ENCODE results near the gene KCNA1.

Gene KCNA1

DNA sequence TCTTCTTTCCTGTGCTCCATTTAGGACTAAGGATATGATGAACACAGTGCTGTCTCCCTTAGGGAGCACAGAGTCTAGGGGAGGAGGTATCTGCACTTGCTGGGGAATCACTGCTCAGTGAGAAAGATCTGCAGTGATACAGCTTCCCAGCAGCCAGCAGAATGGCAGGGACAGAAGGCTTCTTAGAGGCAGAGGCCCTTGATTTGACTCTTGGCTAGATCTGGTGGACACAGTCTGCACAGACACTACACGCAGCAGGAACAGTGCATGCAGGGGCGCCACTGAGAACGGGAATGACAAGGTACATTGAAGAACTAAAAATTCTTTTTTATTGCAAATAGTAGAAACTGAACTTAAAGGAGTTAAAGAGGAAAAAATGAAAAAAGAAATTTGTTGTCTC is 51.6 kb downstream of the KCNA1 start:
- DNase-seq, result no peak

DNA sequence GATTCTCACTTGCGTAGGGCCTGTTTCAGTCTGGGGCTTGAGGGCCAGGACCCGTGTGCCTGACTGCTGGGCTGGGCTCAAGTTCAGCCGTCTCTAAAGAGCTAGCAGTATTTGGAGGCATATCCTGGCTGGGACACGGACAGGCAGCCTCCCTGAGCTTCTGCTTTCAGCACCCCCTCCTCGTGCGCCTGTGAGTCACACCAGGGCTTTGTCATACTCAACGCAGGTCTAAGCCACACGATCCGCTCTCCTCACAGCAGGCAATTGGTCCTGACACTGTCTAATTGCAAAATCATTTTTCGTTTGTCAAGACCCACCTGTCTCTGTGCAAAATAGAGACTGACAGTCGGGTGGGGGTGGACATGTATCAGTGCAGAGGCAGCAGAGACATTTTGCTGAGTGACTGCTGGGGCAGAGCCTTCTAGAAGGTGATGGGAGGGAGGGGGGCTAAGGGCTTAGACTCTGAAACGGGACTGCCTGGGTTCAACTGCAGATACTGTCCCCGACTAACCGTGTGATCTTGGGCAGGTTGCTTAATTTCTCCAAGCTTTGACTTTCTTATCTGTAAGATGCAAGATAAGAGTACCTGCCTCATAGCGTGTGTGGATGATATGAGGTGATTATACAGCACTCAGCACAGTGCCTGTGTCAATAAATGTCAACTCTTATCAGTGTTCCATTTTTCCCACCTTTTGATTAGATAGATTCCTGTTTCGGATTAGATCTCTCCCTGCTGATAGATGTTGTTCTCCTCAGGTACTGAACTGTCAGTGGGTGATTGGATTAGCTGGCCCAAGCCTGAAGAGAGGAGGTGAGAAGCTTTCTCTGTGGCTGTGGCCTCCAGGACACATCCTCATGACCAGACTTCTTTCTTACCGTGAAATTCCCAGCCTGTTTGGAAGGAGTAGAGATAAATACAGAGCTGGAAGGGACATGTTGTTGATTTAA is 53.1 kb downstream of the KCNA1 start:
- no peak for DNase-seq
